ENCODE data around the gene ASPM. TPM values are rescaled to one million over a fixed set of nuclear protein-coding genes. Genes with fewer than 3 reads are reported as not detected.

ASPM gene
- total RNA-seq, 2 donors from 2014 or later, result 31.7 to 35.1 TPM

Other genes starting within 250 kb of the ASPM start
- gene CFHR2, start 202.9 kb downstream of the ASPM start, total RNA-seq, result not detected
- gene CFHR5, start 169.1 kb downstream of the ASPM start, total RNA-seq, result not detected
- not detected for gene F13B, start 79.4 kb downstream of the ASPM start, total RNA-seq
- 10 to 100 TPM; 10.0 to 15.2 TPM for gene ZBTB41, start 54.6 kb upstream of the ASPM start, total RNA-seq
- not detected for gene CRB1, start 121.6 kb upstream of the ASPM start, total RNA-seq

All from endodermal cell (in vitro differentiated cells).